SIG-M5 treated with dmso at 0.1 percent for 504 hours (cell line): Measurements from ENCODE around the gene GET4.
"Not testable (repeated sequence)": the region's sequence is repeated elsewhere in the genome, so short reads cannot be mapped to it uniquely, and the experiment has no call there.

Experiments
- DNase-seq: peaks from one replicate; lab custom pipeline; 2025; ENCODE audit not compliant: unreplicated experiment; lab: John Stamatoyannopoulos, UW

The GET4 gene

GRCh38 chr7:845091-845490 lies 31.3 kb upstream of the GET4 start:
- DNase-seq = no peak

GRCh38 chr7:845731-846130 lies 30.6 kb upstream of the GET4 start:
- no peak for DNase-seq

- DNase-seq = not testable (repeated sequence)
Measured at GRCh38 chr7:846958-847650, 29.2 kb upstream of the GET4 start.

GRCh38 chr7:847728-848127 lies 28.6 kb upstream of the GET4 start:
- DNase-seq = not testable (repeated sequence)

GRCh38 chr7:849145-849544 lies 27.2 kb upstream of the GET4 start:
- no peak for DNase-seq

GRCh38 chr7:849781-850180 lies 26.6 kb upstream of the GET4 start:
- DNase-seq = no peak

GRCh38 chr7:851204-851603 lies 25.1 kb upstream of the GET4 start:
- no peak for DNase-seq

GRCh38 chr7:853366-854117 lies 22.8 kb upstream of the GET4 start:
- no peak for DNase-seq

- no peak for DNase-seq
Measured at GRCh38 chr7:854118-854775, 22.1 kb upstream of the GET4 start.

GRCh38 chr7:855686-856369 lies 20.5 kb upstream of the GET4 start:
- no peak for DNase-seq

- no peak for DNase-seq
Measured at GRCh38 chr7:856444-857095, 19.8 kb upstream of the GET4 start.

GRCh38 chr7:857661-858060 lies 18.7 kb upstream of the GET4 start:
- no peak for DNase-seq

- no peak for DNase-seq
Measured at GRCh38 chr7:859359-860030, 16.9 kb upstream of the GET4 start.

GRCh38 chr7:860149-860548 lies 16.2 kb upstream of the GET4 start:
- DNase-seq = no peak

GRCh38 chr7:861222-861621 lies 15.1 kb upstream of the GET4 start:
- no peak for DNase-seq

- DNase-seq = no peak
Measured at GRCh38 chr7:862157-862556, 14.2 kb upstream of the GET4 start.

GRCh38 chr7:863106-863505 lies 13.2 kb upstream of the GET4 start:
- no peak for DNase-seq

GRCh38 chr7:865921-866320 lies 10.4 kb upstream of the GET4 start:
- DNase-seq = no peak

- DNase-seq = no peak
Measured at GRCh38 chr7:867001-867405, 9.4 kb upstream of the GET4 start.

GRCh38 chr7:867406-868188 lies 8.8 kb upstream of the GET4 start:
- DNase-seq = peak; percentile 47
